ENCODE results near the gene PDCD6IP.
"Not testable (repeated sequence)": the region's sequence is repeated elsewhere in the genome, so short reads cannot be mapped to it uniquely, and the experiment has no call there.

Gene PDCD6IP

DNA sequence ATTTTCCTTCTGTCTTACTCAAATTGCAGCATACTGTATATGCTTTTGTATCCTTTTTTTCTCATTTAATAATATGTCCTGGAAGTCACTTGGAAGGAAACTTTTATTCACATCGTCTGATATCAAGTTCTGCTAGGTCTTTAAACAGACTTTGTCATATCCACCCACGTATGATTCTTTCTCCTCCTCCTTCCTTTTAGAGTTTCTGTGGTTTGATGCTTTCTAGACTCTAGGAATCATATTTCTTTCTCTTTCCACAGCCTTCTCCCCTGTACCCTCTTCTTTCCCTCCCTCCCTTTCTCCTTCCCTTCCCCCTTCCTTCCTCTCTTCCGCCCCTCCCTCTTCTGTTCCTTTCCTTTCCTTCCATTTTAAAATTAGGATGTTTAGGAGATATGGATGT, 52.2 kb downstream of the PDCD6IP start:
- not testable (repeated sequence) for DNase-seq

DNA sequence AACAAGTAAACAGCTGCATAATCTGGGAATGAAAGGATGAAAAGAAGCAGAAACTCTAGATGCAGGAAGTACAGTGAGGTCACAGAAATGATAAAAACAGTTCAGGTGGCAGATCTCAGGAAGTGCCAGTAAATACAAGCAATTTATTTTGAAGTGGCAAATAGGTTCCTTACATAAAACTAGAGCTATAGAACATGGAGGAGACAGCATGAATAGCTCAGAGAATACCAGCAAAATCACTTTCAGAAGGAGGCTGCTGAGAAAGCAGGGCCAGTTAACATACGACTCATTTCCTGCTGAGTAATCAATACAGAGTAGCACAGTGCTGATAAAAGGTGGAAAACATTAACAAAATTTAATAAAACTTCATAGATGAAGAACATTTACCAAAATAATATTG, 57.0 kb downstream of the PDCD6IP start:
- DNase-seq = not testable (repeated sequence)

DNA sequence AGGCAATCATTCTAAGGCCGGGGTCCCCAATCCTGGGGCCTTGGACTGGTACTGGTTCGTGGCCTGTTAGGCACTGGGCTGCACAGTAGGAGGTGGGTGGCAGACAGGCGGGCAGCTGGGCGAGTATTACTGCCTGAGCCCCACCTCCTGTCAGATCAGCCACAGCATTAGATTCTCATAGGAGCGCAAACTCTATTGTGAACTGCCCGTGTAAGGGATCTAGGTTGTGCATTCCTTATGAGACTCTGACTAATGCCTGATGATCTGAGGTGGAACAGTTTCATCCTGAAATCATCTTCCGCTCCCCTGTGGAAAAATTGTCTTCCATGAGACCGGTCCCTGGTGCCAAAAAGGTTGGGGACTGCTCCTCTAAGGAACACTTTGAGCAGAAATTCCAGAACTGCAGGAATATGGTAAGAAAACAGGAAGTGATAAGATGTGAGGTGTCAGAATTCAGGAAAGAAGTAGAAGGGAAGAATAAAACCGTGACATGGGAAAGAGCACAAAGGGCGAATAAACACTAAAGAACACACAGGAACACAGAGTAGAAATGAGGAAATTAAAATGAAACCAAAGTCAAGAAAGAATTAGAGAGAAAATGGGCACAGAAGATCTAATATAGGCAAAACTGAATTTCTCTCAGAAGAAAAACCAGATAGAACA, 57.6 kb downstream of the PDCD6IP start:
- DNase-seq = no peak

DNA sequence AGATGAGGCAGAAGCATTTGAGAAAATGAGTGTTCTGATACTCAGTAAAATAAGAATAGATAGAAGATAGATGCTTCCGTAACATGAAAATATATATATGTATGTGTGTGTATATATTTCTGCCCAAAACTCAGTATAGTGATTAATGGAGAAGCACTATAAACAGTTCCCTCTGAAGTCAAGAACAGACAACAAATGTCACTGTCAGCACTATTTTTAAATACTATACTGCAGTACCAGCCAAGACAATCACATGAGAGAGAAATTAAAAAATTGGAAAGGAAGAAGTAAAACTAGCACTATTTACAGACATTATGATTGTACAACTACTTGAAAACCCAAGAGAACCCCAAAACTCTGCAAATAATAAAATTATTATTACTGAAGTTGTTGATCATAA, 59.3 kb downstream of the PDCD6IP start:
- not testable (repeated sequence) for DNase-seq

DNA sequence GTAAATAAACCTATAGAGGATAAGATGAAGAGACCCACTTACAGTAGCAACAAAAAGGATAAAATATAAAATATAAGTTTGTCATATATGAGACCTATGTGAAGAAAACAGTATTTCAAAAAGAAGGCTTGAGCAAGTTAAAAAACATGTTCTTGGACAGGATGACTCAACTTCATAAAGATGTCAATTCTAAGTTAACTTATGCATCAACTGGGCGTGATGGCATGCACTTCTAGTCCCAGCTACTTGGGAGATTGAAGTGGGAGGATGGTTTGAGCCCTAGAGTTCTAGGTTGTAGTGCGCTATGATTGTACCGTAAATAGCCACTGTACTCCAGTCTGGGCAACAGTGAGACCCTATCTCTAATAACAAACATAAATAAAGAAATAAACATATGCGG, 59.7 kb downstream of the PDCD6IP start:
- no peak for DNase-seq

DNA sequence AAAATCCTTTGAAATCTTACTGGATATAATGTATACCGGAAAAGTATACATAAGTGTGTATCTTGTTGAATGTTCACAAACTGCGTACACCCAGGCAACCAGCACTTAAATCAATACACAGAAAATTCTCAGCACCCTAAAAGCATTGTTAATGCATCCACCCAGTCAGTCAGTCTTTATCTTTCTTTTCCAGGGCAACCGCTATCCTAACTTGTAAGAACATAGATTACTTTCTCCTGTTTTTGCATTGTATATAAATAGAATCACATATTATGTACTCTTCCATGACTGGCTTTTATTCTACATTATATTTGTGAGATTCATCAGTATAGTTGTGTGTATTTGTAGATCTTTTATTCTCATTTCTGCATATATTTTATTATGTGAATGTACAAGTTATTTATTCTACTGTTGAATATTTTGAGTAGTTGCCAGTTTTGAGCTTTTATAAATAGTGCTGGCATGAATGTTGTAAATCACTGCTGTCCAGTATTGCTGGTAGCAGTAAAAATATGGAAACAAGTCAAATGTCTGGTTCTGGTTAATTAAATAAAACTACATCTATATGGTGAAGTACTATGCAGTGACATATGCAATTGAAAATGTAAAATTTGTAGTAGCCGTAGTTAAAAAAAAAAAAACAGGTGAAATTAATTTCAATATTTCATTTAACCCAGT, 62.1 kb downstream of the PDCD6IP start:
- no peak for DNase-seq

DNA sequence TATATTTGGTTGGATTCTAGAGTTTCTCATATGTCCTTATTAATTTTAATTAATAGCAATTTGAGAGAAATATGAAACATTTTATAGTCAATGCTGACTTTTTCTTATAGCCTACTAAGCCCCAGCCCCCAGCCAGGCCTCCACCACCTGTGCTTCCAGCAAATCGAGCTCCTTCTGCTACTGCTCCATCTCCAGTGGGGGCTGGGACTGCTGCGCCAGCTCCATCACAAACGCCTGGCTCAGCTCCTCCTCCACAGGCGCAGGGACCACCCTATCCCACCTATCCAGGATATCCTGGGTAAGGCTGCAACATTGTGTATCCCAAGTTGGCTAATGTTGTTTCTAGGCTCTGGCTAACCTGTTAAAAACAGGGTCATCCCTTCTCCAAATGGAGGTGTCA, 66.7 kb downstream of the PDCD6IP start:
- DNase-seq = no peak

DNA sequence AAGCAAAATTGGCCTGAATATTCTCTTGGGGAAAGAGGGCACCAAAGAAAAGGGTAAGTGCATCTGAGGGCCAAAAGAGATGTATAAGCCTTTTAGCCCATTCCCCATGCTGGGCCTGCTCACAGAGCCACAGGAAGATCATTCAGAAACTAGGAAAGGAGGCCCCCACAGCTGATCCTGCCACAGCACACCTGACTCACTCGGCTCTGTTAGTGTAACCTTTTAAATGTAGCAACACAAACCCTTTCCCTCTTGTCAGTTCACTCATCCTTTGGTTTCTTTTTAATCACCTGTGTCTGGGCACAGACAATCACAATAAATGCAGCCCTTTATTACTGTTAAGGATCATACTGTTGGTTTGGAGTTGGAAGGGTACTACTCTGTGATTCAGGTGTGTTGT, 69.9 kb downstream of the PDCD6IP start:
- no peak for DNase-seq

DNA sequence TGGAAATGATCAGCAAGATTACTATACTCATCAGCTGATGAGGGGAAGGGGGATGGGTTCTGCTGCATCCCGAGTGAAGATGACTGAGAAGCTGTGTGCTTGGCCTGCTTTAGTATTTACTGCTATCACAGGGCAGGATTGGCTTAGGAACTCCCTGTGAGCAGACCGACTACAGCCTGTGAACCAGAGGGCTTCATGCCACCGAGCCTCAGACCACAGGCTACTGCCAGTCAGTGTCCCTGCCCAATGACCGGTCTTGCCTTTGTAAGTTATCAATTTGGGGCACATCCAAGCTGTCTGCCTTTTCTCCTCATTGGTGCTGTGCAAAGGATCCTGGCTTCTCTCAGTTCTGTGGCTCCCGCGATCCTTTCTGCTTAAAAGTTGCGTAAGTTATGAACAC, 71.5 kb downstream of the PDCD6IP start:
- no peak for DNase-seq

DNA sequence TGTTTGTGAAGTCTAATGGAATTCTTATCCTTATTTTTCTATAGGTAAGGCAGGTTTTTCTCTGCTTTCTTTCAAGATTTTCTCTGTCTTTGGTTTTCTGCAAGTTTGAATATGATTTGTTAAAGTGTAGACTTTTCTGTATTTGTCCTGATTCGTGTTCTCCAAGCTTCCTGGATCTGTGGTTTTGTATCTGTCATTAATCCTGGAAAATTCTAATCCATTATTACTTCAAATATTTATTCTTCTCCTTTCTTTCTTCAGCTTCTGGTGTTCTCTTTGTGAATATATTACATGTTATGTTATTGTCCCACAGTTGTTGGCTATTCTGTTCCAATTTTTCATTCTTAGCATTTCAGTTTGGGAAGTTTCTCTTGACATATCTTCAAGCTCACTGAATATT, 76.4 kb downstream of the PDCD6IP start:
- no peak for DNase-seq

DNA sequence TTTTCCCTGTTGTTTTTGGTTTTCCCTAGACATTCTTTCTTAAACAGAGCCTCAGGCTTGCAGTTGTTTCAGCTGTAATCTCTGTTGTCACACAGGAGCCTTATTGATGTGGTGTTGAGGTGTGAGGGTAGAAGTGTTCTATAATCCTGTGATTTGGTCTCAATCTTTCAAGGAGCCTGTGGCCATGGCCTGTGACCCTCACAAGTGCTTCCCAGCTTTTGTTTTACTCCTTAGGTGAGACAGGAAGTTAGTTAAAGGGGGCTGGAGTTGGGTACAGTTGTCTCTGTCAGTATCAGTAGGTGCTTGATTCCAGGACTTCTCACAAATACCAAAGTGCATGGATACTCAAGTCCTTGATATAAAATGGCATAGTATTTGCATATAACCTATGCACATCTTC, 77.2 kb downstream of the PDCD6IP start:
- no peak for DNase-seq

DNA sequence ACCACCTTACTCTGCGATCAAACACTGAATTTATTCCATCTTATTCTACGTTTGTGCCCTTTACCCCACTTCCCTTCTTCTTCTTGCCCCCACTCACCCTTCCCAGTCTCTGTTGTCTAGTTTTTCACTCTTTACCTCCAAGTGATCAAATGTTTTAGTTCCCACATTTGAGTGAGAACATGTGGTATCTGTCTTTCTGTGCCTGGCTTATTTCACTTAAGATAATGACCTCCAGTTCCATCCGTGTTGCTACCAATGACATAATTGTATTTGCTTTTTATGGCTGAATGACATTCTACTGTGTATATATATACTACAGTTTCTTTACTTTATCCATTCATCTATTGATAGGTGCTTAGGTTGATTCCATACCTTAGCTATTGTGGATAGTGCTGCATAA, 78.8 kb downstream of the PDCD6IP start:
- DNase-seq = peak; percentile 10

DNA sequence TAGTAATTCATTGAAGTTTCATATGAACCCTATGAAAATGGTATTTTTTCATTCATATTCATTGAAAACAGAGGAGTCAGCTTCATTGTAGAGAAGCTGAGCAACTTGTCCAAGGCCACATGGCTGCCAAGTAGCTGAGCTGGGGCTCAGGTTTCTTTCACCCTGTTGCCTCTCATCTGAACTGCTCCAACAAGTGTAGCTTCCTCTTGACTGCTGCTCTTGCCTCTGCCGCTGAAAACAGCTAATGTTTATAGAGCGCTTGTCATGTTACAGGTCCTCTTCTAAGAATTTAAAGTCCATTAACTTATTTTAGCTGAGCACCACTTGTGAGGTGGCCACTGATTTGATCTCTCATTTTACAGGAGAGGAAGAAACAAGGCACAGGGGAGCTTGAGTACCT, 81.1 kb downstream of the PDCD6IP start:
- no peak for DNase-seq

DNA sequence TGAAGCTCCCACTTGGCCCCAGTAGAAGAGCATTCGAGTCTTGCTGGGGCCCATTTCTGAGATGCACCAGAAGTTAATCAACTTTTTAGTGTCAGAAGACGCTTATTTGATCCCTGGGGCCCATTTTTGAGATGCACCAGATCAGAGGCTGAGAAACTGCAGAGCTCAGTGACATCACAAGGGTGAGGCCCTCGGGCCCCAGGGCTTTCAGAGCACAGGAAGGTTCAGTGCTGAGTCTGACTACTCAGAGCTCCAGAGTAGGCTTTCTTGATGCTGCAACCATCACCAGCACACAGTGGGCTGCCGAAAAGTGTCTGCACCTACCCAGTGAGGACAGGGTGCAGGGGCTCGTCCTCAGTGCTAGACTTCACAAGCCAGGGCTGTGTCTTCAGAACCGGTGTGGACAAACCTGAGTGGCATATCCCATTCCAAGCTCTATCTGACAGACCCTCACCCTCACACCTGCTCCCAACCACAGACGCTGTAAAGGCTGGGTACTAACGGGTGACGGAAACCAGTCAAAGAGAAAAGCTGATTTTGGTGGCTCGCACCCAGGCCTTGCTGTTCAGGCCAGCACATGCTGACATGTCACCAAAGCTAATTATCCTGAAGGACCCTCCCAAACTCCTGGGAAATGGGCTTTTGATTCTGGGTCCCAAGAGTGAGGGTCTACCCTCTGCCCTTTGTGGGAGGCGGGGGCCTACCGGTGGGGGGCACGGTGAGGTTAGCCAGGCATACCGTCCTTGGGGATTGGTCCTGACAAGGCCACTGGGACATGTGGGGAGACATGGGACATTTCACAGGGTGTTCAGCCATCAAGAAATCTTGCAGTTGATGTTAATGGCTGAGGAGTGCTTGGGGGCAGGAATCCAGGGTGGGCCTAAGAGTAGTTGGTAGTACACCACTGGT, 83.0 kb downstream of the PDCD6IP start:
- DNase-seq = no peak

DNA sequence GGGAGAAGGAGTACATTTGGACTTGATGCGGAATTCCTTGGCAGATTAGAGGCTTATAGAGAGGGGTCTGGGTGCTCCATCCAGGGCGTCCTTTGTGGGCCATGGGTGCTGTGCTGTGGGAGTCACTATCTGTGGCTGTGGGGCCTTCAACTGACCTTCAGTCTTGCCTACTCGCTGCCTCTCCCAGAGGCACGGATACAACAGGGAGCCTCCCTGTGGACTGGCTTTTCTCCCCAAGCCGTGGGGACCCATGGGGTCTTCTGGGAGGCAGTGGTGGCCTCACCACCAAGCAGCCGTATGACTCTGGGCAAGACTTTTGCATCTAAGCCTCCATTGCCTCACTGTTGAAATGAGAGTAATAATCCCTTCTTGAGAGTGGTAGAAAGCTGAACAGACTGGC, 83.9 kb downstream of the PDCD6IP start:
- no peak for DNase-seq

DNA sequence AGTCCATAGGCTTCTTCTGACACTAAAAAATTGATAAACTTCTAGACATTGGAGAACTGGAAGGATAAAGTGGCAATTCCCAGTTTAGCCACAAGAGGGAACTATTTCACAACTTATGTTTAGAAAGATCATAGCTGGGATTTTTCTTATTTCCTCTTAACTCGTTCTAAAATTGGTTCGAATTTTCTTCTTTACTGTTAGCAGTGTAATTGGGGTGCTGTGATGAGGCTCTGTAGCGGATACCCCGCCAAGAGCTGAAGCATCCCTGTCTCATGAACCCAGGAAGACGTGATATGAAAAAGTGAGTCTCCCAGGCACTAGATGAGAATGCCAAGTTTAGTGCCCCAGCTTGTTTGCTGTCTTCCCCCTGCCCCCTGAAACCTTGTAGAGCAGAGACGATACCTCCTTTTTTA, 85.1 kb downstream of the PDCD6IP start:
- peak; percentile 87 for DNase-seq

DNA sequence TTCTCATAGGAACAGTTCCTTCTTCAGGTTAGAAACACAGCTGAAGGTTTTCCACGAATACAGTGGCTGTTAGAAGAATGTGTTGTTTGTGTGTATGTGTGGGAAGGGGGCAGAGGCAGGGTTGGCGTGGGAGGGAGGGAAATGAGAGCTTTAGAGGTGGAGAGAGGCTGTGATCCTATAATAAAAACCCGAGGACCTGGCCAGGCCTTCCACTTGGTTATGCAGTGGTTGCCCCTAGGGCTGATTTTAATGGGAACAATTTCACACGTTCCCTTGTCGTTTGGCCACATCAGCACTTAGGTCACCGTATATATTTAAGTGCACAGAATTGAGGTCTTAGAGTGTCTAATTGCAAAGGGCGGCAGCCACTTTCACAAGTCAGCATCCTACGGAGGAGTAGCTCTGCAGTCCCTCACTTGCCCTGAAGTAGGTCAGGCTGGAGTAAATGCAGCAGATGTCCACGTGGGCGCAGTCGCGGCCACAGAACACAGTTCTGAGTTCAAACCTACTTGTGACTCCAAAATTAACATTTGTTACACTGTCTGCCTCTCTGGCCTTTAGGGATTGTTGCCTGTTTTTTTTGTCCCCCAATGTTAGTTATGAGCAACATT, 85.6 kb downstream of the PDCD6IP start:
- DNase-seq = peak; percentile 16

DNA sequence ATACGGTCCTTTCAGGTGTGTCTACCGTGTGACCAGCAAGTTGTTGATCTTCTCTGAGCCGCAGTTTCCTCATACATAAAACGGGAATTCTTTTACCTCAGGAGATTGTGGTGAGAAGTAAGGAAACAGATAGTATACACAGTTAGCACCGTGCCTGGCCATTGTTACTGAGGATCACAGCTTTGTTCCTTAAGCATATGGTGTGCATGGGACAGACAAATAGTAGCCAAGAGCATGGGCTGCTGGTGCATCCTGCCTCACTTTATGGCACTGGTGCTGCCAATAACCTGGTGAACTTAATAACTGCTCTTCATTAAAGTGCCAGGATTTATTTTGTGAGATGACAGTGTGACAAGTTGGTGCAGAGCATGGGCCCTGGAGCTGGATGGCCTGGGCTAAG, 86.3 kb downstream of the PDCD6IP start:
- DNase-seq = no peak

DNA sequence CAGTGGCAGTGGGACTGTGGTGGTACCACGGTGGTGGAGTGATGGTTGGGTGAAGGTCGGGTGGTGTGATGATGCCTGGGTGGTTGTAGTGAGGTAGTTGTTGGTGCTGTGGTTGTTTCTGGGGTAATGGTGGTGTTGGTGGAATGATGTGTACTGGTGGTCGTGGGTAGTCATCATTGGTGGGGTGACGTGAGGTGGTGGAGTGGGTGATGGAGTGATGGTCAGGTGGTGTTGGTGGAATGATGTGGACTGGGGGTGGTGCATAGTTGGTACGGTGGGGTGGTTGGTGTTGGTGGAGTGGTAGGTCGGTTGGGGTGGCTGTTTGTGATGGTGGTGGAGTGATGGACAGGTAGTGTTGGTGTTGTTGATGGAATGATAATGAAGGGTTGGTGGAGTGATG, 87.1 kb downstream of the PDCD6IP start:
- DNase-seq = no peak

DNA sequence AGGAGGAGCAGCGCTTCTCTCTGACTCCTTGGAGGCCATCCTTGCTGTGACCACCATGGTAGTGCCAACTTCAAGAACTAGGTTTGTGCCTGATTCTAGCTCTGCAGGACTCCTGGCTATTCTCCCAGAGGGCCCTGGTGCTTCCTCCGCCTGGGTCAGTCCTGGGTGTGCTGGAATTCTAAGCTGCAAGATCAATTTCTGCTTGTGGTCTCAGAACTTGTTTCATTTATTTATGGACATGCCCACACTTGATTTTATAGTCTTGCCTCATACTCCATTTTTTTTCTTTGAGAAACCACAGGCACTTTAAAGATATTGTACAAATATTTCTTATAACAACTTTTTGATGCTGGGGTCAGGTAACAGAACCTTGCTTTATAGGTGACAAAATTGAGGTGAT, 87.6 kb downstream of the PDCD6IP start:
- no peak for DNase-seq

DNA sequence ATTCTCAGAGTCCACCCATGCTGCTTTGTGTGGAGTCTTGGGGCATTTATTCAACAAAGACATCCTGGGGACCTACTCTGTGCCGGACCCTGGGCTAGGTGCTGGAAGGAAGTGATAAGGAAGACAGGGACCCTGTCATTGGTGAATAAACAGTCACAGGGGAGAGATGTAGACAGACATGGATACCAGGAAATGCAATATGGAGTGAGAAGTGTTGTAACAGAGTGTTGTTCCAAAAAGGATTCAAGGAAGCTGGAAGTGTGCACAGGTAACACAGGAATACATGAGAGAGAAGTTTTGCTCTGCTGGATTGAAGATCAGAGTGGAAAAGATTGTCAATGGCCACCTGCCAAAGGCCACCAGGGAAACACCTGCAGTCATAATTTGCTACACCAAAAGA, 89.0 kb downstream of the PDCD6IP start:
- DNase-seq = no peak

DNA sequence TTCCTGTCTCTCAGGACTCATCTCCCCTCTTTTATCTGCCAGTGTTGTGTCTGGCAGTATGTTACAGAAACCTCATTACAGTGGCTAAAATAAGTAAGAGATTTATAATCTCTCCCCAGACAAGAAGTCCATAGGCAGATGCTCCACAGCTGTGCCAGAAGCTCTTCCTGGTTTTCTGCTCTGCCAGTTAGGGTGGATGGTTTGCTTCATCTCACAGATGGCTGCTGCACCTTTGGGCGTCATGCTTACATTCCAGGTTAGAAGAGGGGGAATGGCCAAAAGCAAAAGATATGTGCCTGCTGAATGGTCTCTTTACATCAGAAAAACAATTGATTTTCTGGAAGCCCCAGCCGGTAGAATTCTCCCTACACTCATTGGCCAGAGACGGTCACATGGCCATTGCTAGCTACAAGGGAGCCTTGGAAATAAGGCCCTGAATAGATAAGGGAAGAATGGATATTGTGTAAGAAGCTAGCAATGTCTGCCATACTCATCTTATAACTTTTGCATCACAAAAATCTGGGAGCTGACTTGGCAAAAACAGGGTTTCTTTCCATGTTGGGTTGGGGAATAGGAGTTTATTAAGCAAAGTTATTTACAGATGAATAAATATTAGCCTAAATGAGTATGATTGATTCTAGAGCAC, 91.1 kb downstream of the PDCD6IP start:
- DNase-seq = peak; percentile 68

DNA sequence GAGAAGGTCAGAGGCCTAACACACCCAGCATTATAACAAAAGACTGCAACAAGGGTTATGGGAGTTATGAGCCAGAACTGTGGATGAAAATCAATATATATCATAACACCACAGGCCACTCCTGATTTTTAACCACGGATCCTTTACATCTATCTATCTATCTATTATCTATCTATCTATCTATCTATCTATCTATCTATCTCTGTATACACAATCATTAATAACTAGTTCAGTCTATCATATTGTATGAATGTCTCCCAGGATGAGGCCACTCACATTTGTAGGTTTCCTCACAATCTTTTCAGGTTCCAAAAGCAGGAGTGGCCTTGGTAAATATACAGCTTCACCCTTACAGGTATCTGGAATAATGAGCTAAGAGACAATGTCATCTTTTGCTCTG, 94.2 kb downstream of the PDCD6IP start:
- no peak for DNase-seq
